NCI-H345 (cell line): ENCODE data around the gene CYS1.
"Not testable (repeated sequence)": the region's sequence is repeated elsewhere in the genome, so short reads cannot be mapped to it uniquely, and the experiment has no call there.

ENCODE experiments used
- DNase-seq: peaks from one replicate; lab custom pipeline; 2025; lab: John Stamatoyannopoulos, UW

Gene CYS1

GRCh38 chr2:10012366-10012962, 67.7 kb downstream of the CYS1 start:
- DNase-seq, result not testable (repeated sequence)

- not testable (repeated sequence) for DNase-seq
Measured at GRCh38 chr2:10011606-10012325, 68.4 kb downstream of the CYS1 start.

GRCh38 chr2:10010861-10011605, 69.2 kb downstream of the CYS1 start:
- DNase-seq, result not testable (repeated sequence)

GRCh38 chr2:10009811-10010781, 70.1 kb downstream of the CYS1 start:
- DNase-seq, result no peak

- no peak for DNase-seq
Measured at GRCh38 chr2:10009271-10009810, 70.9 kb downstream of the CYS1 start.

- DNase-seq, result no peak
Measured at GRCh38 chr2:10008809-10009176, 71.4 kb downstream of the CYS1 start.

- no peak for DNase-seq
Measured at GRCh38 chr2:10007921-10008808, 72.0 kb downstream of the CYS1 start.

GRCh38 chr2:10007435-10007834, 72.8 kb downstream of the CYS1 start:
- DNase-seq, result no peak
